HG03565 (cell line): Measurements from ENCODE around the gene OR51A7.
"Not testable (repeated sequence)": the region's sequence is repeated elsewhere in the genome, so short reads cannot be mapped to it uniquely, and the experiment has no call there.

Experiments
- ATAC-seq: cut with Tn5 transposase; IDR thresholded peaks from one replicate; pipeline ENCODE4 v1.9.1; 2021; ENCODE audit warnings: mild to moderate bottlenecking, moderate library complexity; ENCODE audit not compliant: unreplicated experiment

Gene OR51A7

GRCh38 chr11:4903484-4903883 lies at the start of gene OR51A7:
OR51A7 (plus strand) TSS chr11:4903783; CDS start chr11:4907370, 3,587 bp downstream.
- no peak for ATAC-seq

GRCh38 chr11:4854286-4854685 lies 49.3 kb upstream of the OR51A7 start:
- not testable (repeated sequence) for ATAC-seq

GRCh38 chr11:4862447-4863236 lies 40.9 kb upstream of the OR51A7 start:
- ATAC-seq = no peak

- no peak for ATAC-seq
Observed at GRCh38 chr11:4863876-4864275, 39.7 kb upstream of the OR51A7 start.

- no peak for ATAC-seq
Observed at GRCh38 chr11:4865855-4866254, 37.7 kb upstream of the OR51A7 start.

- no peak for ATAC-seq
Observed at GRCh38 chr11:4881188-4881587, 22.4 kb upstream of the OR51A7 start.

GRCh38 chr11:4881860-4882500 lies 21.6 kb upstream of the OR51A7 start, which contains the start of gene OR51T1:
OR51T1 (plus strand) TSS chr11:4881900; CDS start chr11:4881900, 0 bp downstream.
- ATAC-seq = no peak

GRCh38 chr11:4882543-4882942 lies 21.0 kb upstream of the OR51A7 start:
- ATAC-seq = no peak

GRCh38 chr11:4884361-4884760 lies 19.2 kb upstream of the OR51A7 start:
- no peak for ATAC-seq

- ATAC-seq = no peak
Observed at GRCh38 chr11:4886186-4886585, 17.4 kb upstream of the OR51A7 start.

GRCh38 chr11:4887591-4887990 lies 16.0 kb upstream of the OR51A7 start:
- ATAC-seq = no peak

GRCh38 chr11:4890279-4890678 lies 13.3 kb upstream of the OR51A7 start:
- ATAC-seq = no peak

- ATAC-seq = no peak
Observed at GRCh38 chr11:4891996-4892640, 11.5 kb upstream of the OR51A7 start.

GRCh38 chr11:4916581-4916980 lies 13.0 kb downstream of the OR51A7 start:
- ATAC-seq = no peak

- ATAC-seq = no peak
Observed at GRCh38 chr11:4919250-4919649, 15.7 kb downstream of the OR51A7 start, which contains the start of gene OR51G2. OR51G2 (minus strand) TSS chr11:4919350; CDS start chr11:4915663, 3,687 bp downstream.

- no peak for ATAC-seq
Observed at GRCh38 chr11:4921796-4922195, 18.2 kb downstream of the OR51A7 start.

- no peak for ATAC-seq
Observed at GRCh38 chr11:4922304-4922703, 18.7 kb downstream of the OR51A7 start.

GRCh38 chr11:4924239-4924638 lies 20.7 kb downstream of the OR51A7 start, which contains the start of gene OR51G1:
OR51G1 (minus strand) TSS chr11:4924339; CDS start chr11:4924339, 0 bp downstream.
- no peak for ATAC-seq

GRCh38 chr11:4926608-4927007 lies 23.0 kb downstream of the OR51A7 start:
- no peak for ATAC-seq

GRCh38 chr11:4932751-4933150 lies 29.2 kb downstream of the OR51A7 start:
- ATAC-seq = no peak

- no peak for ATAC-seq
Observed at GRCh38 chr11:4936745-4937144, 33.2 kb downstream of the OR51A7 start.

- ATAC-seq = no peak
Observed at GRCh38 chr11:4947505-4947904, 43.9 kb downstream of the OR51A7 start, which contains the start of gene OR51A4. OR51A4 (minus strand) TSS chr11:4947605; CDS start chr11:4947100, 505 bp downstream.
